Type B pancreatic cell (in vitro differentiated cells): Measurements from ENCODE around the gene DOCK7. TPM values are rescaled to one million over a fixed set of nuclear protein-coding genes. Genes with fewer than 3 reads are reported as not detected.

ENCODE experiments used
- DNase-seq: peaks from one replicate; pipeline ENCODE4 v3.0.0; 2021; ENCODE audit warnings: mixed read lengths; ENCODE audit not compliant: unreplicated experiment; ENCODE audit errors: extremely low spot score
- H3K27ac Mint-ChIP-seq: 2 replicates; pipeline ENCODE4 v1.8.0; 2021; ENCODE audit warnings: mild to moderate bottlenecking, mixed read lengths
- H3K27me3 Mint-ChIP-seq: 2 replicates; pipeline ENCODE4 v1.8.0; 2021; ENCODE audit warnings: mixed read lengths
- H3K36me3 Mint-ChIP-seq: 2 replicates; pipeline ENCODE4 v1.8.0; 2021; ENCODE audit warnings: mixed read lengths
- H3K4me1 Mint-ChIP-seq: one replicate; pipeline ENCODE4 v1.8.0; 2021; ENCODE audit warnings: mixed read lengths; ENCODE audit not compliant: unreplicated experiment
- H3K4me3 Mint-ChIP-seq: 2 replicates; pipeline ENCODE4 v1.8.0; 2021; ENCODE audit warnings: mild to moderate bottlenecking, mixed read lengths
- H3K9me3 Mint-ChIP-seq: 2 replicates; pipeline ENCODE4 v1.8.0; 2021; ENCODE audit warnings: mixed read lengths
- total RNA-seq: library from RNA; stranded (reverse); gene quantifications from 2 replicates; pipeline ENCODE4 v1.2.1, GENCODE V29; 2021; ENCODE audit warnings: low replicate concordance
- TF ChIP-seq, protein P1 (sequence below): fragments of 200-600 bp; sonication (generic); conservative IDR thresholded peaks from 2 replicates; pipeline ENCODE4 v1.5.0; 2021; ENCODE audit warnings: antibody characterized with exemption, mild to moderate bottlenecking

DOCK7 gene
- total RNA-seq, 1 donor from 2014 or later = 61.1 TPM

DNA sequence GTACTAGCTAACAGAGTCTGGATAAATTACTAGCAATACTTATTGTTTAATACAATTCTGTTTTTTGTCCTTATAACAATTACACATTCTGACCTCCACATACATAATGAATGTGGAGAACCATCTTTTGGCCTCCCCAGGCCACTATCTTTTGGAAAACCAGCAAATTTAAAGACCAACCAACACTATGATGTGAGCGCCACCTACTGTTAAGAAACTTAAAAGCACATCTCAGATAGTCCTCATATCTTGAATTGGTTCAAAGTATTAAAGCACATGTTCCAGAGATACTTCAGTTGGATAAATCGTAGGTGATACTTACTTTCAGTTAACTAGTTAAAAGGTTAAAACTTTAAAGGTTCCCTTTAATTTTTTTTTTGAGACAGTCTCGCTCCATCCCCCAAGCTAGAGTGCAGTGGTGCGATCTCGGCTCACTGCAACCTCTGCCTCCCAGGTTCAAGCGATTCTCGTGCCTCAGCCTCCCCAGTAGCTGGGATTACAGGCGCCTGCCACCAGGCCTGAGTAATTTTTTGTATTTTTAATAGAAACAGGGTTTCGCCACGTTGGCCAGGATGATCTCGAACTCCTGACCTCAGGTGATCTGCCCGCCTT lies 280.7 kb downstream of the DOCK7 start:
- DNase-seq = no peak
- H3K4me1 Mint-ChIP-seq = peaks cover 18% of the 10 kb centered on the region
- no peaks in the 10 kb centered on the region for H3K36me3 Mint-ChIP-seq
- no peak overlapping the region for H3K27ac Mint-ChIP-seq
- TF ChIP-seq, protein P1, sequence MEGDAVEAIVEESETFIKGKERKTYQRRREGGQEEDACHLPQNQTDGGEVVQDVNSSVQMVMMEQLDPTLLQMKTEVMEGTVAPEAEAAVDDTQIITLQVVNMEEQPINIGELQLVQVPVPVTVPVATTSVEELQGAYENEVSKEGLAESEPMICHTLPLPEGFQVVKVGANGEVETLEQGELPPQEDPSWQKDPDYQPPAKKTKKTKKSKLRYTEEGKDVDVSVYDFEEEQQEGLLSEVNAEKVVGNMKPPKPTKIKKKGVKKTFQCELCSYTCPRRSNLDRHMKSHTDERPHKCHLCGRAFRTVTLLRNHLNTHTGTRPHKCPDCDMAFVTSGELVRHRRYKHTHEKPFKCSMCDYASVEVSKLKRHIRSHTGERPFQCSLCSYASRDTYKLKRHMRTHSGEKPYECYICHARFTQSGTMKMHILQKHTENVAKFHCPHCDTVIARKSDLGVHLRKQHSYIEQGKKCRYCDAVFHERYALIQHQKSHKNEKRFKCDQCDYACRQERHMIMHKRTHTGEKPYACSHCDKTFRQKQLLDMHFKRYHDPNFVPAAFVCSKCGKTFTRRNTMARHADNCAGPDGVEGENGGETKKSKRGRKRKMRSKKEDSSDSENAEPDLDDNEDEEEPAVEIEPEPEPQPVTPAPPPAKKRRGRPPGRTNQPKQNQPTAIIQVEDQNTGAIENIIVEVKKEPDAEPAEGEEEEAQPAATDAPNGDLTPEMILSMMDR = peak; percentile 94
- peaks cover 15% of the 10 kb centered on the region for H3K27me3 Mint-ChIP-seq
- no peak overlapping the region for H3K4me3 Mint-ChIP-seq
- no peaks in the 10 kb centered on the region for H3K9me3 Mint-ChIP-seq

DNA sequence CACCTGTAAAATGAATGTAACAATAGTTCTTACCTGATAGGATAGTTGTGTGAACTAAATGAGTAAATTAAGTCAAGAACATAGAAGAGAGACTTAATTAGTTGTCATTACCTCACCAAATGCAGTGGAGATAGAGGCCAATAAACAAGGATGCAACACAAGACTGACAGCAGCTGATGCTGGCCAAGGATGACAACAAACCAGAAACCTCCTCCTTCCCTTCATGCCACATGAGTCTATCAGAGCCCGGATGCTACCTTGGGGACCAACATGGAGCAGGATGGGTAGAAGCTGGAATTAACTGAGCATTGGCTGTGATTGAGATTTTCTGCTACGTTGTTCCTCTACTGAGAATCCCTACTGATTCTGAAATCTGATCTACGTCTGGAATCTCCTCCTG lies 281.6 kb downstream of the DOCK7 start:
- Mint-ChIP-seq H3K27ac (no peak overlapping the region), H3K4me3 (no peak overlapping the region), H3K36me3 (no peaks in the 10 kb centered on the region), H3K27me3 (peaks cover 15% of the 10 kb centered on the region), H3K9me3 (no peaks in the 10 kb centered on the region), H3K4me1 (peaks cover 20% of the 10 kb centered on the region)
- DNase-seq = no peak
- TF ChIP-seq, protein P1 = no peak

DNA sequence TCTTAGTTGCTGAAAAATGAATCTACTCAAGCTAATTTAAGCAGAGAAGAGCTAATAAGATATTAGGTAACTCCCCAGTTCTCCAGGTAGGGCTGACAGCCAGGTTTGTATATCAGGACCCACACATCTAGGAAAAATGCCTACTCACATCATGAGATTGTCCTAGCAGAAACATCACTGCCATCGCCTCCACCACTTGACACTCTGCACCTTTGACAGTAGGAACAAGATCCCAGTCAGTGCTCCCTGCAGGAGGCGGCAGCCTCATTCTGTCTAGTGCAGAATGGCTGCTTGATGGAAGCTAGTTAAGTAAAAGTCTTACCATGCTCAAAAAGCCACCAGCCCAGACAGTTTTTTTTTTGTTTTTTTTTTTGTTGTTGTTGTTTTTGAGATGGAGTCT lies 282.9 kb downstream of the DOCK7 start:
- no peaks in the 10 kb centered on the region for H3K9me3 Mint-ChIP-seq
- H3K4me1 Mint-ChIP-seq = peaks cover 33% of the 10 kb centered on the region
- TF ChIP-seq, protein P1 = no peak
- no peak for DNase-seq
- peaks cover 15% of the 10 kb centered on the region for H3K27me3 Mint-ChIP-seq
- H3K4me3 Mint-ChIP-seq = no peak overlapping the region
- H3K36me3 Mint-ChIP-seq = no peaks in the 10 kb centered on the region
- H3K27ac Mint-ChIP-seq = no peak overlapping the region

Other genes starting within 250 kb of the DOCK7 start
- 2.2 and 2.6 TPM in 2 replicates for gene ANGPTL3, start 90.9 kb downstream of the DOCK7 start, total RNA-seq
- gene ATG4C, start 95.7 kb upstream of the DOCK7 start, total RNA-seq = 7.1 and 13.4 TPM in 2 replicates